Endothelial cell of umbilical vein (primary cell): Measurements from ENCODE around the gene IST1. TPM values are rescaled to one million over a fixed set of nuclear protein-coding genes. Genes with fewer than 3 reads are reported as not detected.

Experiments used
- BruUV-seq: library from RNA; stranded (reverse); fragments of 400-500 nt; replicated peaks from 2 replicates; lab custom pipeline; 2021; lab: Mats Ljungman, UMichigan
- CTCF ChIA-PET: fragments of 300-600, 350-600 bp; sonication (Branson Sonifier 250); formaldehyde crosslinking; loops from one replicate; lab custom pipeline; 2021; ENCODE audit warnings: antibody characterized with exemption, inconsistent platforms; lab: Charles Lee
- POLR2A ChIA-PET: fragments of 300-600, 350-600 bp; sonication (Branson Sonifier 250); formaldehyde crosslinking; loops from one replicate; lab custom pipeline; 2021; ENCODE audit warnings: antibody characterized with exemption, inconsistent platforms; lab: Charles Lee
- DNase-seq: peaks from one replicate; pipeline ENCODE4 v3.0.0-alpha.2; 2011; ENCODE audit warnings: low read depth, low spot score
- FAIRE-seq: peaks from 2 replicates; lab custom pipeline; 2011; peaks lifted over from hg19 to GRCh38; lab: Jason Lieb, UNC
- H2AFZ ChIP-seq: 2 replicates; pipeline ENCODE4 v1.6.0; 2012; ENCODE audit warnings: low read depth, low read length, control low read depth, inconsistent platforms
- H3K27ac ChIP-seq: 2 replicates; pipeline ENCODE4 v1.5.1; 2011; ENCODE audit warnings: low read depth, mild to moderate bottlenecking, control low read depth, low read length, moderate library complexity; ENCODE audit not compliant: insufficient read depth
- H3K27me3 ChIP-seq, 2 experiments: 2 replicates each; pipeline versions ENCODE4 v1.6.0 to v1.6.1; 2011; ENCODE audit warnings: low read length in 2 of 2, mixed read lengths in 1 of 2; ENCODE audit not compliant: control insufficient read depth in 2 of 2, insufficient read depth in 2 of 2
- H3K36me3 ChIP-seq, 2 experiments: 2 replicates in 1 of 2; 3 replicates in 1 of 2; pipeline ENCODE4 v1.5.1; 2011; ENCODE audit warnings: low read length in 2 of 2, mild to moderate bottlenecking in 1 of 2, moderate library complexity in 1 of 2; ENCODE audit not compliant: control insufficient read depth in 2 of 2, insufficient read depth in 2 of 2; ENCODE audit errors: extremely low read depth in 1 of 2
- H3K4me1 ChIP-seq: 3 replicates; pipeline ENCODE4 v1.5.1; 2011; ENCODE audit warnings: mild to moderate bottlenecking, low read length; ENCODE audit not compliant: control insufficient read depth, insufficient read depth; ENCODE audit errors: extremely low read depth
- H3K4me2 ChIP-seq: 2 replicates; pipeline ENCODE4 v1.6.1; 2011; ENCODE audit warnings: low read length, control low read depth, mixed read lengths; ENCODE audit not compliant: insufficient read depth
- H3K4me3 ChIP-seq, 3 experiments: fragments of 200-600 bp in 1 of 3; sonication (generic), shearing (Covaris generic) in 1 of 3; replicated peaks in 1 of 3; 2 replicates each; pipeline ENCODE4 v1.5.1; 2011 to 2016; ENCODE audit warnings: control low read depth in 3 of 3, low read length in 3 of 3, mild to moderate bottlenecking in 2 of 3, inconsistent platforms in 1 of 3, low read depth in 1 of 3, moderate library complexity in 1 of 3; ENCODE audit not compliant: insufficient read depth in 1 of 3
- H3K79me2 ChIP-seq: 2 replicates; pipeline ENCODE4 v1.6.0; 2012; ENCODE audit warnings: low read length, inconsistent platforms; ENCODE audit not compliant: control insufficient read depth, insufficient read depth
- H3K9ac ChIP-seq: replicated peaks from 2 replicates; pipeline ENCODE3; 2011; ENCODE audit warnings: low read length, control low read depth; ENCODE audit not compliant: insufficient read depth; ENCODE audit errors: extremely low read depth
- H3K9me1 ChIP-seq: replicated peaks from 3 replicates; pipeline ENCODE4 v1.6.0; 2011; ENCODE audit warnings: mild to moderate bottlenecking, low read length; ENCODE audit not compliant: control insufficient read depth, insufficient read depth; ENCODE audit errors: extremely low read depth
- H3K9me3 ChIP-seq: replicated peaks from 2 replicates; pipeline ENCODE4 v1.5.1; 2012; ENCODE audit warnings: low read length, inconsistent platforms; ENCODE audit not compliant: control insufficient read depth, insufficient read depth
- H4K20me1 ChIP-seq: replicated peaks from 2 replicates; pipeline ENCODE3; 2011; ENCODE audit warnings: mild to moderate bottlenecking, low read length; ENCODE audit not compliant: control insufficient read depth, insufficient read depth; ENCODE audit errors: extremely low read depth
- CTCF ChIP-seq, 2 donors: IDR thresholded peaks; 1 replicate in 1 of 2; 2 replicates in 1 of 2; pipeline ENCODE4 v1.5.1; 2011; ENCODE audit warnings: low read length in 2 of 2, mild to moderate bottlenecking in 2 of 2, moderate library complexity in 2 of 2, control low read depth in 1 of 2, inconsistent platforms in 1 of 2, low read depth in 1 of 2; ENCODE audit not compliant: insufficient read depth in 1 of 2; ENCODE audit errors: extremely low read depth in 1 of 2
- EZH2 ChIP-seq: IDR thresholded peaks from 2 replicates; pipeline ENCODE4 v1.6.1; 2012; ENCODE audit warnings: borderline replicate concordance, low read depth, mild to moderate bottlenecking, moderate library complexity, low read length, inconsistent platforms; ENCODE audit not compliant: severe bottlenecking
- FOS ChIP-seq: IDR thresholded peaks from 2 replicates; pipeline ENCODE4 v1.6.1; 2011; ENCODE audit warnings: mild to moderate bottlenecking, low read length, moderate library complexity, borderline replicate concordance; ENCODE audit not compliant: insufficient read depth
- GATA2 ChIP-seq: IDR thresholded peaks from 2 replicates; pipeline ENCODE4 v1.7.0; 2011; ENCODE audit warnings: low read depth, mild to moderate bottlenecking, moderate library complexity, mixed read lengths, low read length; ENCODE audit not compliant: insufficient read length, insufficient read depth
- JUN ChIP-seq: IDR thresholded peaks from 2 replicates; pipeline ENCODE4 v1.6.1; 2011; ENCODE audit warnings: borderline replicate concordance, low read depth; ENCODE audit not compliant: insufficient read length, insufficient read depth
- MYC ChIP-seq: IDR thresholded peaks from one replicate; pipeline ENCODE4 v1.6.1; 2011; ENCODE audit warnings: mild to moderate bottlenecking, low read depth, low read length
- POLR2A ChIP-seq: IDR thresholded peaks from 2 replicates; pipeline ENCODE4 v1.6.1; 2012; ENCODE audit warnings: low read depth, mild to moderate bottlenecking, control low read depth, low read length
- POLR2AphosphoS5 ChIP-seq: IDR thresholded peaks from 2 replicates; pipeline ENCODE4 v1.6.1; 2012; ENCODE audit warnings: low read depth, mild to moderate bottlenecking, control low read depth, low read length, moderate library complexity; ENCODE audit not compliant: insufficient read depth
- dilution Hi-C: fragments of 300-500 bp; cut with MboI; formaldehyde crosslinking; loops from one replicate; pipeline ENCODE4 v1.15.0; 2019; ENCODE audit warnings: low sequenced_read_pairs; ENCODE audit not compliant: extremely low pct_ligation_motif_present
- intact Hi-C: fragments of 100-400 bp; cut with micrococcal nuclease; formaldehyde crosslinking; loops from one replicate; pipeline ENCODE4 v1.10.0; 2022
- polyA plus RNA-seq, 4 experiments: library from polyadenylated mRNA; depleted of rRNA in 3 of 4; stranded (reverse) in 3 of 4; unstranded in 1 of 4; fragments of >200 nt; gene quantifications; 2 replicates each; pipeline versions ENCODE4 v1.2.1 to v1.2.3, GENCODE V29; 2011 to 2012; ENCODE audit warnings: missing spikeins in 1 of 4
- total RNA-seq: library from RNA; stranded (reverse); gene quantifications from 2 replicates; pipeline ENCODE4 v1.2.3, GENCODE V29; 2021
- TF ChIP-seq, protein P1 (sequence below): IDR thresholded peaks from 2 replicates; pipeline ENCODE4 v1.6.1; 2011; ENCODE audit not compliant: insufficient read depth, insufficient read length

The IST1 gene
- total and polyA plus RNA-seq, 2 donors (not counting 3 experiments of a cell fraction or from before 2014, with no cell fraction given): 145 to 165 TPM

DNA sequence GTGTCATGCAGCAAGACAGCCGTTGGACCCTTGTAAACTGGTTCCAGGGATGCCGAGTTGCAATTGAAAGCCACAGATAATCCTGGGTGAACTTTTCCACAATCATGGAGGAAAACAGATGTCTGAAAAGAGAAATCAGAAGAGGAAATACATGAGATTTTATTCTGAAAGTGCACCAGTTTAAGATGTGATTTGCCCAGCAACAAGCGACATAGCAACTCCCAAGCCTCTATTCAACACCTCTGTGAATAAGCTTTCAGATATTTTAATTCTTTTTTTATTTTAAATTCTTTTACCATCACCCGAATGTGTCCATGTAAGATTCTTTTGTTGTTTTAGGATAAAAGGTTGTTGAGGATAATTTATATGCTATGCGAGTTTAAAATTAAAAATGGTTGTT lies 58.8 kb downstream of the IST1 start:
- intact Hi-C loops: no loop called here
- dilution Hi-C loops: no loop called here
- TF ChIP-seq, protein P1, sequence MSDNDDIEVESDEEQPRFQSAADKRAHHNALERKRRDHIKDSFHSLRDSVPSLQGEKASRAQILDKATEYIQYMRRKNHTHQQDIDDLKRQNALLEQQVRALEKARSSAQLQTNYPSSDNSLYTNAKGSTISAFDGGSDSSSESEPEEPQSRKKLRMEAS: no peak
- TF ChIP-seq EZH2: no peak
- no peak for TF ChIP-seq POLR2AphosphoS5
- no peak for TF ChIP-seq MYC
- no peak for TF ChIP-seq JUN
- no peak for TF ChIP-seq FOS
- no peak for TF ChIP-seq POLR2A
- TF ChIP-seq GATA2: no peak
- TF ChIP-seq CTCF (IDR thresholded peaks at IDR 0.05; ENCODE audit: extremely low read depth in 1 of 2, insufficient read depth in 1 of 2, low read depth in 1 of 2, low read length in 2 of 2): no peak

More for the DNA sequence above, 58.8 kb downstream of the IST1 start:
- Histone ChIP-seq H3K27me3 (peaks cover 2 to 7% of the 10 kb centered on the region in 2 experiments), H3K9ac (no peak overlapping the region), H4K20me1 (no peaks in the 10 kb centered on the region), H3K27ac (no peak overlapping the region), H3K4me1 (peaks cover 3% of the 10 kb centered on the region), H3K79me2 (no peaks in the 10 kb centered on the region), H2AFZ (no peak overlapping the region), H3K9me1 (no peaks in the 10 kb centered on the region), H3K9me3 (no peaks in the 10 kb centered on the region), H3K36me3 (no peaks in the 10 kb centered on the region), H3K4me2 (no peak overlapping the region), H3K4me3 (no peak overlapping the region)
- no TSS peak for BruUV-seq
- CTCF ChIA-PET: interaction anchor here (0.9 to 1.2 kb wide), 3 partner anchors 9 to 159 kb away, joined by 3 read pairs; no protein-coding TSS in a partner anchor
- no peak for FAIRE-seq
- POLR2A ChIA-PET: no interaction called here
- DNase-seq: no peak
